Ureter (tissue), 1 donor: ENCODE data around the gene ANKRD66. TPM values are rescaled to one million over a fixed set of nuclear protein-coding genes. Genes with fewer than 3 reads are reported as not detected.

Experiments used
- DNase-seq: peaks from one replicate; pipeline ENCODE4 v3.0.0-alpha.2; 2020; ENCODE audit warnings: low spot score
- total RNA-seq: library from RNA; stranded (reverse); gene quantifications from one replicate; pipeline ENCODE4 v1.2.4, GENCODE V29; 2023
- donor health status: DM: yes; HTN: yes; CAD: no.

Gene ANKRD66
- total RNA-seq, 1 donor from 2014 or later, result not detected

DNA sequence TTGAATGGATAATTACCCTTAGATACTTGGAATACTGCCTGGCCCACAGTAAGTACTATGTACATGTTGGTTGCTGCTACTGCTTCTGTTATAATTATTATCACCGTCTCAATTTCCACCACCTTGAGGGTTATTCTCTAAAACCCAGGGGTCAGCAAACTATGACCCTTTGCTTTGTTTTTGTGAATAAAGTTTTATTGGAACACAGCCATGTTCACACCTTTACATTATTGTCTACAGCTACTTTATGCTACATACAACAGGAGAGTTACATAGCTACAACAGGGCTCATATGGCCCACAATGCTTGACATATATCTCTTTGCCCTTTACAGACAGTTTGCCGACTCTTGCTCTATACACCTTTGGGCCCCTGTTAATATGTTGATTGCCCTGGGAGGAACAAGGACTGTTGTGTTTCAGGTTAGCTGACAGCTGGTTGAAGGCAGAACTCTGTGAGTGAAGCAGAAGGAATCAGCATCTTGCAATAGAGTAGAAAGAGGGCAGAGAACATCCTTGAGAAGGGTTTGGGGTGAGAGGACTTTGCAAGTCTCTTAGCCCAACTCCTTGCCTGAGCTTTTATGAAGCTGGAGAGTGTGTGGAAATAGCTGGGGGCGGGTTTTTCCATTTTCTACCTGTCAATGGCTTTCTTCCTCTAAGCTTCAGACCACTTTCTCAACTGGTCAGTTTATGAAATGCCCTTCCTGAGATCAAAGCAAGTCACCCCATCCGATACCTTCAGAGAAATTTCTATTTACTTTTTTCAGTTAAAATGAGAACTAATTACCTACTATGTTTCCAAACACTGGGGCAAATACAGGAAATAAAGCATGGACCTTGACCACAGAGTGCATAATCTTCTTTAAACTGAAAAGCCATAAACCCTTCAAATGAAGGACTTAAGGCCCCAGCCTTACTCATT lies 43.0 kb downstream of the ANKRD66 start:
- DNase-seq, result no peak

DNA sequence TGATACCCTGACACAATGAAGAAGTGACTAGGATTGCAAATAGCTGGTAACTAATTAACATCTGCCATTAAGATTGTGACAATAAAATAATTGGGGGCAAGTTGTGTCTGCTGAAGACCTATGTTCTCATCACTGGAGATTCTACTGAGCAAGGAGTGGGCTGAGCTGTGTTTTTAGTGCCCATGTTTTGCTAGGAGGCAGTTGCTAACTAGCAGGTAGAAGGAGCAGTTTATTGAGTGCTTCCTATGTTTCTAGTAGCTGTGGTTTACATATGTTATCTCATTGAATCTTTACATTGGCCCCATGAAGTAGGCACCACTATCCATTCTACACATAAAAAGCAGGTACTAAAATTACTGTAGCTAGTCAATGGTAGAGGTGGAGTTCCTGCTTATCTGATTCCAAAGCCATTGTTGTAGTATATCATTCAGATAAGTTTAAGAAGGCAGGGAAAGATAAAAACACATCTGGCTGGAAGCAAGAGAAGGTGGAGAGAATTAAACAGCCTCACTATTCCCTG lies 43.7 kb downstream of the ANKRD66 start:
- DNase-seq, result no peak

DNA sequence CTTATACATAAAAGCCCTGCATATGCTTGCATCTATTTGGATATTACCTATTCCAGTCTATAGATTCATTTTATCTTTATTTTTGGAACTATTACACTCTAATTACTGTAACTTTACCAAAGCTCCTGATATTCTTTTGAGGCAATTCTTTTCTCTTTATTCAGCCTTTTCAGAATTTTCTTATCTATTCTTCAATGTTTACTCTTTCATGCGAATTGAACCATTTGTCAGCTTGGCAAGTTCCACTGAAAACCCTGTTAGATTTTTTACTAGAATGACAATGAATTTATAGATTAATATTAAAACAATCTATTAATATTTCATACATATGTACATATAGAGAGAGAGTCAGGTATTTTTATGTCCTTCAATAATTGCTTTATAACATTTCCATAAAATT lies 45.9 kb downstream of the ANKRD66 start:
- DNase-seq, result no peak

DNA sequence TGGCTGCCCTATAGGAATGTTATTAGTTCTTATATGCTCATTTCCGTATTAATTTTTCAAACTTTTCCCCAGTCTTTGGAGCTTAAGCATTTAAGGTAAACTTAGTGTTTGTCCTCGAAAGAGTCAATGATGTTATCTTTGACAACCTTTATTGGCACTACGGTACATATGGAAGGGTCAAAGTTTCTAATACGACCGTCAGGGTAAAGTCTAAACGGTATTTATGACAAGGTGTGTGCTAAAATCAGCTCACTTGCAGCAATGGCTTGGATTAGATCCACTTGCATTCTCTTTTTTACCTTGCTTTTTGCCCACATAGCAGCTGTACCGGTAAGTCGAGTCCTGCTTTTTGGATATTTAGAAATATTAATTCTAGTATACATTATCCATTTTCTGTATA lies 46.4 kb downstream of the ANKRD66 start, which contains the start of gene MEP1A:
Gene MEP1A (plus strand): TSS at position 252 of the 400 bp plus-strand sequence. CDS start 10 bp downstream, at position 262.
- DNase-seq, result no peak

DNA sequence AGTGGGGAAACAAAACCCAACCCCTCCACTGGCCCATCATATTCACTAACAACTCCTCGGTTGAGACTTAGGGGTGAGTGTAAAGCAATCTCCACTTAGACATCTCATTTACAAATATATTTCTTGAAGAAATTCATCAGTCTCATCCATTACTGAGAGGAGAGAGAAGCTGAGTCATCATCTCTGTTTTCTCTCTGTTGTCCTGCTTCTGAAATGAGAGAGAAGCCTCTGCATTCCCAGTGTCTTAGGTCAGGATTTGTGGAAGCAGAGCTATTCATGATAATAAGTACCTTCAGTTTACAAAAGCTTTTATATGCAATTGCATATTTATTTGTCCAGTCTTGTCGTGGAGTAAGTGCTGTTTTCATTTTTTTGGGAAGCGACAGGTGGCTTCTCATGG lies 47.3 kb downstream of the ANKRD66 start:
- no peak for DNase-seq

DNA sequence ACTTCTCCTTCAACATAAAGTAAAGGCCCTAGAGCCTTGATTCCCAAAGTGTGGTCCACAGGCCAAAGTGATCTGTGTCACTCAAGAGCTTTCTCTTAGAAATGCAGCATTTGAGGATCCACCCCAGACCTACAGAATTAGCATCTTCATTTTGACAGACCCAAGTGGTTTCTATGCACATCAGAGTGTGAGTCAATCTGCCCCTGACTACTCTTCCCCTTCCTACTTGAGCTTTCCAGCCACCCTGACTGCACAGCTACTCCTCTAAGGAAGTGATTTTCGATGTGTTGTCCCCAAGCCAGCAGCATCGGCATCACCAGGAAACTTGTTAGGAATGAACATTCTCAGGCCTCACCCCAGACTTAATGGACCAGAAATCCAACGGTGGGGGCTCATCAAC lies 49.1 kb downstream of the ANKRD66 start:
- DNase-seq, result no peak

DNA sequence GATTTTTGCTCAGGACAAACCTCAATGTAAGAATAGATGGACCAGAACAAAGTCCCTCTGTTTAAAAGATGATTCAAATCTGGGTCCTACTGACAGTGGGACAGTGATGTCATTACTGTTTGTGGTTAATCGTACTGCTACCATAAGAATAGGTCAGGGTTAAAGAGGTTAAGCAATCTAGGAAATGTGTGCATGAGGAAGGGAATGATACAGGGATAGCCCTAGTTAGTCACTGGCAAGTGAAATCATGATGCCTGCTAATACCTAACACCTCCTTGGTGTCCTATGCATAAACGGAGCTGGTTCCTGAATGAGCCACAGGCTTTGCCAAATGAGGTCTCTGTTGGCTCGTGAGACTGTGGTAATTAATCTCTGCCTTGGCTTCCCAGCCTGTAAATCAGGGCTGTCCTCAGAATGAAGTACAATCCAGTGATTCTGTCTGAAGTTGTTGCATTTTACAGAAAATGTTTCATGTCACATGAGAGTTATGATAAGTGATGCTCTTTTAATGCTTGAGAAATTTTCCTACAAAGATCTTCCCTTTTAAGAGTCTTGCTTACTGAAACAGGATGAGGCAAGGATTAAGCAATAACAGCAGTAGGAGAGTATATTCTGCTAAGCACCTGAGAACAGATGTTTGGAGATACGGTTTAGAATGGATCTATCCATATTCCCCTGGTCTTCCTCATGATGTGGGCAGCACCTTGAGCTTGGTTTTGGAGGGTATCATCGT lies 50.3 kb downstream of the ANKRD66 start:
- no peak for DNase-seq

DNA sequence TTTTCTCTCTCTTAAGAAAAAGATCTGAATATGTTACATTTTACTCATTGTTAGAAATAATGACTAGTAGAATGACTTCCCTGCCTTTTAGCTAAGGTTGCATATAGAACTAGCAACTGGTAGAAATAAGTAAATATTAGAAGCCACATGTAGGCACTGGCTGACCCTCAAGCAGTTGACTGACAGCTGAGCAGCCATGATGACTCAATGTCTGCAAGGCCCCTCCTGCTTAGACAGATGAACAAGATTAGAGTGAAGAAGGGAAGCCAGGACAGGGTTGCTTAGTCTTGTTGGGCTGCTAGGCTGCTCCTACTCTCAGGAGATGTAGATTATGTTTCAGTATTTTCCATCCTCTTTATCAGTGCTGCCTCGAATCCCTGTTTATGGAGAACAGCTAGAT lies 52.9 kb downstream of the ANKRD66 start:
- no peak for DNase-seq

DNA sequence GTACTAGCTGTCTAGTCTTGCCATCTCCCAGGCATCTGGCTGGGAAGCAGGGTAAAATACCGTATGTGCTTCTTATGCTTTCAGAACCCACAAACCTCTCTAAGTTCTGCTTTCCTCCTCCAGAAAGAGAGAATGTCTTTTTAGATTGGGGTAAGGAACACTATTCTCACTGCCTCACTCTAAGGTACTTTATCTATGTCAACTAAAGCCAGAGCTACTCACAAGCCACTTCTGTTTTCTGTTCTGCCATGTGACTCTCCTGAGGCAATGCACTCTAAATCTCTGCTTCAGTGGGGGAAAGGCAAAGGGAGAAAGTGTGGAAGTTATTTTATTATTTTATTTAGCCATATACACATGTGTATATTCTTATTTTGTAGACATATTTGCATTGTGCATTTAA lies 62.1 kb downstream of the ANKRD66 start:
- no peak for DNase-seq

Other genes starting within 250 kb of the ANKRD66 start
- gene CYP39A1, start 94.1 kb upstream of the ANKRD66 start, total RNA-seq, result 3.5 TPM
- gene SLC25A27, start 94.0 kb upstream of the ANKRD66 start, total RNA-seq, result 25.1 TPM
- 0.73 TPM for gene TDRD6, start 59.0 kb upstream of the ANKRD66 start, total RNA-seq
- gene PLA2G7, start 11.6 kb upstream of the ANKRD66 start, total RNA-seq, result 4.6 TPM
- gene MEP1A, start 46.5 kb downstream of the ANKRD66 start, total RNA-seq, result not detected
- 25.9 TPM for gene ADGRF5, start 175.0 kb downstream of the ANKRD66 start, total RNA-seq